WTC11 (cell line): ENCODE data around the gene CAAP1. TPM values are rescaled to one million over a fixed set of nuclear protein-coding genes. Genes with fewer than 3 reads are reported as not detected.

ENCODE experiments used
- ATAC-seq: fragments of 200-7000 bp; cut with Tn5 transposase; 2 replicates; pipeline ENCODE4 v1.10.0; 2021; ENCODE audit warnings: mild to moderate bottlenecking, moderate library complexity
- CTCF ChIA-PET: fragments of 300-600 bp; sonication (Branson Sonifier 250); formaldehyde crosslinking; loops from one replicate; lab custom pipeline; 2021; ENCODE audit warnings: antibody characterized with exemption; lab: Charles Lee
- POLR2A ChIA-PET: fragments of 350-600 bp; sonication (Branson Sonifier 250); formaldehyde crosslinking; loops from one replicate; lab custom pipeline; 2021; ENCODE audit warnings: antibody characterized with exemption; lab: Charles Lee
- DNase-seq: peaks from one replicate; pipeline ENCODE4 v3.0.0; 2021; ENCODE audit warnings: low spot score
- H3K27ac Mint-ChIP-seq: 2 replicates; pipeline ENCODE4 v1.8.0; 2021; ENCODE audit warnings: mixed read lengths
- H3K27me3 Mint-ChIP-seq: 2 replicates; pipeline ENCODE4 v1.8.0; 2021; ENCODE audit warnings: low read depth, mild to moderate bottlenecking, moderate library complexity, mixed read lengths
- H3K36me3 Mint-ChIP-seq: 2 replicates; pipeline ENCODE4 v1.8.0; 2021; ENCODE audit warnings: mixed read lengths
- H3K4me1 Mint-ChIP-seq: 2 replicates; pipeline ENCODE4 v1.8.0; 2022; ENCODE audit warnings: mixed read lengths
- H3K4me3 Mint-ChIP-seq: 2 replicates; pipeline ENCODE4 v1.8.0; 2021; ENCODE audit warnings: mild to moderate bottlenecking, moderate library complexity, mixed read lengths
- H3K9me3 Mint-ChIP-seq: 2 replicates; pipeline ENCODE4 v1.8.0; 2021; ENCODE audit warnings: mixed read lengths
- AFF4 ChIP-seq: sonication (generic); formaldehyde crosslinking; IDR thresholded peaks from 2 replicates; pipeline ENCODE4 v1.8.1; 2023; ENCODE audit warnings: mild to moderate bottlenecking, missing genetic modification reagents, borderline replicate concordance
- ARID4B ChIP-seq: sonication (generic); formaldehyde crosslinking; IDR thresholded peaks from 2 replicates; pipeline ENCODE4 v1.8.0; 2023; ENCODE audit warnings: missing genetic modification reagents, mild to moderate bottlenecking, borderline replicate concordance
- FOXP1 ChIP-seq: sonication (generic); formaldehyde crosslinking; IDR thresholded peaks from 2 replicates; pipeline ENCODE4 v1.8.0; 2022; ENCODE audit warnings: missing genetic modification reagents, mild to moderate bottlenecking, moderate library complexity, borderline replicate concordance
- HMGA2 ChIP-seq: fragments of 250-450 bp; sonication (Bioruptor Pico); IDR thresholded peaks from 2 replicates; pipeline ENCODE4 v1.4.0; 2021; ENCODE audit warnings: mild to moderate bottlenecking, moderate library complexity
- NR1H2 ChIP-seq: sonication (generic); formaldehyde crosslinking; IDR thresholded peaks from 2 replicates; pipeline ENCODE4 v1.9.0; 2021; ENCODE audit warnings: mild to moderate bottlenecking, moderate library complexity, missing genetic modification reagents
- OVOL2 ChIP-seq: fragments of 250-450 bp; sonication (Bioruptor Pico); IDR thresholded peaks from 2 replicates; pipeline ENCODE4 v1.9.0; 2021; ENCODE audit warnings: mild to moderate bottlenecking, borderline replicate concordance
- SOX15 ChIP-seq: fragments of 250-450 bp; sonication (Bioruptor Pico); IDR thresholded peaks from 2 replicates; pipeline ENCODE4 v1.9.0; 2021; ENCODE audit warnings: mild to moderate bottlenecking
- SP1 ChIP-seq: sonication (generic); formaldehyde crosslinking; conservative IDR thresholded peaks from 2 replicates; pipeline ENCODE4 v1.8.1; 2022; ENCODE audit warnings: missing genetic modification reagents
- STAT6 ChIP-seq: sonication (generic); formaldehyde crosslinking; conservative IDR thresholded peaks from 2 replicates; pipeline ENCODE4 v1.8.1; 2023; ENCODE audit warnings: mild to moderate bottlenecking, low read depth, missing genetic modification reagents, moderate library complexity
- ZNF423 ChIP-seq: fragments of 250-450 bp; sonication (Bioruptor Pico); IDR thresholded peaks from 2 replicates; pipeline ENCODE4 v2.1.2; 2022; ENCODE audit warnings: mild to moderate bottlenecking, moderate library complexity
- total RNA-seq: library from RNA; stranded (reverse); gene quantifications from 3 replicates; pipeline ENCODE4 v1.2.3, GENCODE V29; 2021
- TF ChIP-seq, protein P1 (sequence below): fragments of 250-450 bp; sonication (Bioruptor Pico); IDR thresholded peaks from 2 replicates; pipeline ENCODE4 v1.9.0; 2021; ENCODE audit warnings: mild to moderate bottlenecking
- TF ChIP-seq, protein P2 (sequence below): sonication (generic); formaldehyde crosslinking; IDR thresholded peaks from 2 replicates; pipeline ENCODE4 v1.8.0; 2022; ENCODE audit warnings: mild to moderate bottlenecking, missing genetic modification reagents

The CAAP1 gene
- total RNA-seq, 1 experiment from 2014 or later = 45.4 TPM

DNA sequence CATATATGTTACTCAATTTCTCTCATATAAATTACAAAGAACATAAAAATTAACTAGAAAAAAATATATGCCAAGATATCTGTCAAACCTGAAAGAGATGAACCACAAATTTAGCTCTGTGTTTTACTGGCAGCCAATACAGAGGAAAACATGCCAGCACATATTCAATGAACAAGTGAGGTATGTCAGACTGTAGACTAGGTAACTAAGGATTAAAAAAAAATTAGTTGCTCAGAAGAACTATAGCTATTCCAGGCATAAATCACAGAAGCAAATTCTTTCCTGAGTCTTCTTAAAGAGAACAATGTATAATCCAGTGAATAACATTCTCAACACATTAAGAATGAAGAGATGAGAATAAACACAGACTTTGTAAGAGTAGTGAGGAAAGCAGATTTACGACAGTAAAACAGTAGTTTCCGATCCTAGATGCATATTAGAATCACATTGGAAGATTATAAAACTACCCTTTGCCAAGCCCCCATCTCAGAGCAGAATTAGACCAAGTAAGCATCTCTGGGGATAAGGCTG lies 20.6 kb upstream of the CAAP1 start (continued):
- no peak for TF ChIP-seq OVOL2 (CRISPR knock-in tag)
- TF ChIP-seq SP1 (CRISPR knock-in tag) = no peak
- TF ChIP-seq, protein P1, sequence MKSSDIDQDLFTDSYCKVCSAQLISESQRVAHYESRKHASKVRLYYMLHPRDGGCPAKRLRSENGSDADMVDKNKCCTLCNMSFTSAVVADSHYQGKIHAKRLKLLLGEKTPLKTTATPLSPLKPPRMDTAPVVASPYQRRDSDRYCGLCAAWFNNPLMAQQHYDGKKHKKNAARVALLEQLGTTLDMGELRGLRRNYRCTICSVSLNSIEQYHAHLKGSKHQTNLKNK (CRISPR knock-in tag) = no peak
- TF ChIP-seq STAT6 (CRISPR knock-in tag) = no peak
- TF ChIP-seq ZNF423 = no peak
- TF ChIP-seq SOX15 (CRISPR knock-in tag) = no peak
- no peak for TF ChIP-seq FOXP1
- TF ChIP-seq AFF4 (CRISPR knock-in tag) = no peak
- TF ChIP-seq, protein P2, sequence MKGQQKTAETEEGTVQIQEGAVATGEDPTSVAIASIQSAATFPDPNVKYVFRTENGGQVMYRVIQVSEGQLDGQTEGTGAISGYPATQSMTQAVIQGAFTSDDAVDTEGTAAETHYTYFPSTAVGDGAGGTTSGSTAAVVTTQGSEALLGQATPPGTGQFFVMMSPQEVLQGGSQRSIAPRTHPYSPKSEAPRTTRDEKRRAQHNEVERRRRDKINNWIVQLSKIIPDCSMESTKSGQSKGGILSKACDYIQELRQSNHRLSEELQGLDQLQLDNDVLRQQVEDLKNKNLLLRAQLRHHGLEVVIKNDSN = no peak
- TF ChIP-seq NR1H2 (CRISPR knock-in tag) = no peak

DNA sequence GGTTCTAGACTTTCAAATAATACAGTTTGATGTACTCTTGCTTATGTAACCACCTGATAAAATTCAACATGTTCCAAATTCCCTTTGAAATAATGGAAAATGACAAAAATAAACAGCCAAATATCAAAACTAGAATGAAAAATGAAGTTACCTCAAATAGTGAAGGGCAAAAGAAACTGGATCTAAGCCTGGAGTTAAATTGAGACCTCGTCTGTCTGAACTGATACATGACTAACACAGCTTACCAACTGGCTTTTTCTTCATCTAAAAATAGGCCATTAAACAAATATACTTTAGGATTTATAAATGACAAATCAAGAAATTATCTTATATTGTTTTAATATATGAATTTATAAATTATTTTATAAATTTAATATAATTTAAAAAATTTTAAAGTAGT lies 12.1 kb upstream of the CAAP1 start:
- ChIA-PET CTCF (no interaction called here), POLR2A (no interaction called here)
- no peaks in the 10 kb centered on the region for H3K4me1 Mint-ChIP-seq
- ATAC-seq = no peak
- no peaks in the 10 kb centered on the region for H3K27me3 Mint-ChIP-seq
- H3K27ac Mint-ChIP-seq = no peak overlapping the region
- 0 out of 2 replicates have a peak, but pooled peaks have one; percentile 43 for TF ChIP-seq HMGA2 (CRISPR knock-in tag)
- TF ChIP-seq ARID4B (CRISPR knock-in tag) = no peak
- H3K9me3 Mint-ChIP-seq = peaks cover 3% of the 10 kb centered on the region; the same call in 1 of the 2 replicates
- DNase-seq = no peak
- H3K36me3 Mint-ChIP-seq = peaks cover 44% of the 10 kb centered on the region
- no peak overlapping the region for H3K4me3 Mint-ChIP-seq
